Ureter (tissue), 1 donor: ENCODE measurements around the gene KCTD12. TPM values are rescaled to one million over a fixed set of nuclear protein-coding genes. Genes with fewer than 3 reads are reported as not detected.
A peak's percentile ranks its signal among the peaks of the same experiment; 100 is the strongest.
"Not testable (repeated sequence)": the region's sequence is repeated elsewhere in the genome, so short reads cannot be mapped to it uniquely, and the experiment has no call there.

Experiments used
- DNase-seq: peaks from one replicate; pipeline ENCODE4 v3.0.0-alpha.2; 2020; ENCODE audit warnings: low spot score
- total RNA-seq: library from RNA; stranded (reverse); gene quantifications from one replicate; pipeline ENCODE4 v1.2.4, GENCODE V29; 2023
- donor health status: DM: yes; HTN: yes; CAD: no.

Gene KCTD12
- 56.0 TPM for total RNA-seq

DNA sequence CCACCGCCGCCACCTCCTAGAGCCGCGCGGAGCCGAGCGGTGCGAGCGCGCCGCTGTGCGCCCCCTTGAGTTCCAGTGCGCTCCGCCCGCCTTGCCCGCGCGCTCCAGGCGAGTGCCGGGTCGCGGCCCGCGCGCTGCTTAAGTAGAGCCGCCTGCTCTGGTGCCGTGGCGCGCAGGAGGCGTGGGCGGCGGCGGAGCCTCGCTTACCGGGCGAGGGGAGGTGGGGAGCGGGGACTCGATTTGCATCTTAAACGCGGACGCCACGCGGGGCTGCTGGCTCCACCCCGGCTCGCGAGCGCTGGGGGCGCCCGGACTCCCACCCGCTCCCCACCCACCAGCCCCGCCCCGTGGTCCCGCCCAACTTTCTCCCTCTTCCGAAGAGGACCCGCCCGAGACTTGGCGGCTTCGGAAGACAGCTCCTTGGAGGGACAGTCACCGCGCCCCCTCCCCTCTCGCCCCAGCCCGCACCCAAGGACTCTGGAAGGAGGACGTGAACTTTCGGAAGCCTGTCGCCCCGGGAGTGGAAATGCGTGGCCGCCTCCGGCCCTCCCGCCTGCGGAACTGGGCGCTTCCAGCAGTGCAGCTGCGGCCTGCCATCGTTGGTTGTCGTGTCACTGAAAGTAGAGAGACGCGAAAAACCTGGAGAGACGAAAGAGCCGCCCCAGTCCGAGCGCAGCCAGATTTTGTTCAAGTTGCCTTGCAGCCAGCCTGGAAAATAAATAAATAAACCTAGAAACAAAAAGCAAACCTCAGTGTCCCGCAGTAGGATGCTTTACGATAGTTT is at the start of gene KCTD12:
KCTD12 (minus strand) TSS at position 114 of the 784 bp plus-strand sequence. CDS start 257 bp downstream, outside the sequence.
- peak; percentile 89 for DNase-seq

DNA sequence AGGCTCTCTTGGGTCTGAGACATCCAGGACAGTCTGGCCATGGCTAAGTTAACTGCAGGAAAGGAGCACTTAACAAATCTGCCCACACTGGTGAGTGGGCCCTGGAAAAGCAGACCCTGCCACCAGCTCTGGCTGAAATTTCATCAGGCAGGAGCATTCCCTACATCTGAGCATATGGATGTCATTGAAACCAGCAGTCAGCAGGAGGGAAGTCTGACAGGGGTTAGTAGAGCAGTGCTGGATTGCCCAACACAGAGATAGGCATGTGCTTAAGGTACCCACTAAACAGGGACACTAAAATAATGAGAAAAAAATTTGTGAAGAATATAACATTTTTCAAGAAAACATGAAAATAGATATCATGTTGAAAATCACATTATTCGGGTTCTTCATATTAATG is 48.5 kb upstream of the KCTD12 start:
- DNase-seq, result no peak

- no peak for DNase-seq
Measured at GRCh38 chr13:76932076-76932475, 45.9 kb upstream of the KCTD12 start.

- DNase-seq, result no peak
Measured at GRCh38 chr13:76929851-76930374, 43.7 kb upstream of the KCTD12 start.

GRCh38 chr13:76929320-76929719 is 43.1 kb upstream of the KCTD12 start:
- no peak for DNase-seq

- DNase-seq, result no peak
Measured at GRCh38 chr13:76928456-76928855, 42.3 kb upstream of the KCTD12 start.

DNA sequence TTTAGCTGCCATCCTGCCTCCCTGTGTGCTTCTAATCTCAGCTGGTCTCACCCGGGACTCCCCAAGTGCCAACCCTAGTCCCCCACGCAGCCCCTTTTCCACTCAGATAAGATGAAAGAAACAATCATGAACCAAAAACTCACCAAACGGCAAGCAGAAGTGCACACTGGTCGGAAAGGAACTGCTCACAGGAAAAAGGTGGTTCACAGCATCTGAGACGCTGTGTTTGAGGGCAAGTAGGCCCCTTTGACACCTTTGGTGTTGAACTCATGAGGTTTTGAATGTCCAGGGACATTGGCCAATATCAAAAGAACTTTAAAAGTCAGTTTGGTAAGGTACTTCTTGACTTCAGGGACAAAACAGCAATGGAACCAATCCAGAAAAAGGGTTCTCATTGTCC is 41.8 kb upstream of the KCTD12 start:
- DNase-seq, result no peak

DNA sequence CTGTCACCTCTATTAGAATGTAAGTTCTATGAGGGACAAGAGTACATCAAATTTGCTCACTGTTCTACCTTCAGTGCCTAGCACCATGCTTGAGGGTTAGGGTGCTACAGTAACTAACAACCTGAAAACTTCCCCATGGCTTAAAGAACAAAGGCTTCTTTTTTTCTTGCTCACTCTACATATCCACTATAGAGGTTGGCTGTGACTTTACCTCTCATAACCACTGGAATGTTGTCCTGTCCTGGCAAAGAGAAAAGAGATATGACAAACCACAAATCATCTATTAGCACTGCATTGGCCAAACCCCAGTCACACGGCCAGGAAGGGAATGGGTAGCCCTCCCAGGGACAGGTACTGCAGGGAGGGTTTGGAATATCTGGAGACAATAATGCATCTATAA is 38.9 kb upstream of the KCTD12 start:
- no peak for DNase-seq

- DNase-seq, result no peak
Measured at GRCh38 chr13:76921516-76921915, 35.3 kb upstream of the KCTD12 start.

DNA sequence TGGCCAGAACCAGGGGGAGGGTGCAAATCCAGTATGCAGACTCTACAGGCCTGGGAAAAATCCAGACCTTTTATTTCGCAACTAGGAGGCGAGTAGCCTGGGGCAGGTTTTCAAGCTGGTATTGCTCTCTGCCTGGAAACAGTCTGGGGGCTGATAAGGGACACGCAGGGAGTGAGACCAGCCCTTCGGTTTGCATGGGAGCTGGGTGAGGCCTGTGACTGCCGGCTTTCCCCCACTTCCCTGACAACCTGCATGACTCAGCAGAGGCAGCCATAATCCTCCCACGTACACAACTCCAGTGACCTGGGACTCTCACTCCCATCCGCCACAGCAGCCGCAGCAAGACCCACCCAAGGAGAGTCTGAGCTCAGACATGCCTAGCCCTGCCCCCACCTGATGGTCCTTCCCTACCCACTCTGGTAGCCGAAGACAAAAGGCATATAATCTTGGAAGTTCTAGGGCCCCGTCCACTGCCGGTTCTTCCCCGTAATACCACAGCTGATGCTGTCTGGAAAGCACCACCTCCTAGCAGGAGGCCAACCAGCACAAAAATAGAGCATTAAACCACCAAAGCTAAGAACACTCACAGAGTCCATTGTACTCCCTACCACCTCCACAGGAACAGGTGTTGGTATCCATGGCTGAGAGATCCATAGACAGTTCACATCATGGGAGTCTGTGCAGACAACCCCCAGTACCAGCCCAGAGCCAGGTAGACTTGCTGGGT is 31.7 kb upstream of the KCTD12 start:
- DNase-seq, result peak; percentile 54

DNA sequence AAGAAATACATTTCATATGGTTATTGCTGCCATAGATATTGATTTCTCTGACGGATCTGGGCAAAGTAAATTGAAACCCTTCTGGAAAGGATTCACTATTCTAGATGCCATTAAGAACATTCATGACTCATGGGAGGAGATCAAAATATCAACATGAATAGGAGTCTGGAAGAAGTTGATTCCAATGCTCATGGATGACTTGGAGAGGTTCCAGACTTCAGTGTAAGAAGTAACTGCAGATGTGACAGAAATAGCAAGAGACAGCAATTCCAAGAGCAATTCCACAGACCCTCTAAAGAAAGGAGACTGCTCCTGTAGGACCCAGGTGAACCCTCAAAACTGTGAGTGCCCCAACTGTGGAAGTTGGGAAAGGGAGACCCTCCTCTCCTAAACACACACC is 30.9 kb upstream of the KCTD12 start:
- DNase-seq, result no peak

DNA sequence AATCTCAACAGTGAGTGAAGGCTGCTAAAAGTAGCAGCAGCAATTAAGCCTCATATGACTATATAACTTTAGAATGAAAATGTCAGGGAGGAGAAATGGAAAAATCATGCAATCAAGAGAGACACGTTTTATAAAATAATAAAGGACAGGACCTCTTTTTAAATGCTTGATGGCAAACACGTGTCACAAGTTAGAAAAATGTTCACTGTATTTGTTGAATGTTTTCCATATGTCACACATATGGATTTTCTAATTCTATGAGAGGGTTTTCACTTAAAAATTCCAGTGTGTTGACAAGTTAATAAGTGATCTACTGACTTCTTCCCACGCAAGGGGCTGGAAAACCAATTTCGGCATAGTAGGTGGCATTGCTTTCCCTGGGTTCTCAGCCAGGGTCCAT is 27.7 kb upstream of the KCTD12 start:
- no peak for DNase-seq

- DNase-seq, result no peak
Measured at GRCh38 chr13:76912476-76912875, 26.3 kb upstream of the KCTD12 start.

DNA sequence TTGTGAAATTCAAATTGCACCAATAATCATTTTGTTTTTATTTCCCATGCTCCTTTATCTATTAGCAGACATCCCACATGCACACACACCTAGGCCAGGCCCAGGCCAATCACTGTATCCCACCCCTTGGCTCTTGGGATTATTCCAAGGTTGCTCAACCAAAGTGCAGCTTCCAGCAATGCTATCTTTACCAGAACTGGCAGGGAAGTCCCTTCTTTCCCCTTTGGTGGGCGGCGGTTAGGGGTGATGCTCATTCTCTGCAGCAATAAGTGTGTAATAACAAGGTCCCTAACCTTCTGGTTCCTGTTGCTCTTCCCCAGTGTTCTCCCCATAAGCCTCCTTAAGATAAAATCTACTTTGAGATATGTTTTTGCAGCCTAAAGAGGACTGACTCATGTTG is 18.3 kb upstream of the KCTD12 start:
- DNase-seq, result no peak

DNA sequence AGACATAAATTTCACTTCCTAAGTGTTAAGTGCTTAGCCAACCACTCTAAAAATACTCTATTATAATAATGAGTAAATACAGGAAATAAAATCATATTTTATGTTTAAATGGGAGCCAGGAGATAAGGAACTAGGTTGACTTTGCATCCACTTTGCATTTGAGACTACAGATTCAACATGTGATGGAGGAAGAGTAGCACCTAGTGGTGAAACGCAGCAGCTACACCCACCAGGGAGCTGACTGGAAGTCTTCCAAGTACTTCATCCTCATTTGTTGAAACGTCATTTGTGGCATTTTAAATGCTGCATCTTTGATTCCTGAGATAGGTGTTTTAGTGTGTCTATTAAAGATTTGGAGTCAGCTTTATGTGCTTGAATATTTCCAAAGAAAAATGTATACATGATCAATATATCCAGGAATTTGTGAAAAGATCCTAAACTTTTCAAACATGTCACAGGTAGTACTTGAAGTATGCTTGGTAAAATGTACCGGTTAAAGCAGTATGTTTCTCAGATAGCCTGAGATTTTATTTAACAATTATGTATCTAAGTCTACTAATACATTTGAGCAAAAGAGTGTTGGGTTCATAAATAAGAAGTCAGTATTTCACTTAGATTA is 17.4 kb upstream of the KCTD12 start:
- peak; percentile 76 for DNase-seq

GRCh38 chr13:76899066-76899465 is 12.9 kb upstream of the KCTD12 start:
- DNase-seq, result not testable (repeated sequence)

GRCh38 chr13:76897171-76897570 is 11.0 kb upstream of the KCTD12 start:
- not testable (repeated sequence) for DNase-seq

GRCh38 chr13:76894401-76895110 is 8.4 kb upstream of the KCTD12 start:
- DNase-seq, result no peak

DNA sequence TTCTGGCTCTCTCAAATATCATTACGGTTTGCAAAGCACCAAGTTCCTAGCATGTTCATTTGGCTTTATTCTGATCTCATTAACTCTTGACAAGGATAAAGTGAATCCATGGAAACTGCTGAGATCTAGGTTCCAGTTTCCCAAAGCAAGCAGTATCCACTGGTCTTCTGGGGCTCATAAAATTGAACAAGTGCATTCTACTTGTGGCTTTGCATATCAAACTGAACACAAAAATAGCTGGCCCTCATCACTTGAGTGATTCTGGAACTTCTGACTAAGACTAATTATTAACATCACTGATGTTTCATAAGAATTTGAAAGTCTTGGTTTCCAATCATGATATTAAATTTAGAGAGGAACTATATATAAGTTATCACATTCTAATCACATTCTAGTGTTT is 6.3 kb upstream of the KCTD12 start:
- no peak for DNase-seq

DNA sequence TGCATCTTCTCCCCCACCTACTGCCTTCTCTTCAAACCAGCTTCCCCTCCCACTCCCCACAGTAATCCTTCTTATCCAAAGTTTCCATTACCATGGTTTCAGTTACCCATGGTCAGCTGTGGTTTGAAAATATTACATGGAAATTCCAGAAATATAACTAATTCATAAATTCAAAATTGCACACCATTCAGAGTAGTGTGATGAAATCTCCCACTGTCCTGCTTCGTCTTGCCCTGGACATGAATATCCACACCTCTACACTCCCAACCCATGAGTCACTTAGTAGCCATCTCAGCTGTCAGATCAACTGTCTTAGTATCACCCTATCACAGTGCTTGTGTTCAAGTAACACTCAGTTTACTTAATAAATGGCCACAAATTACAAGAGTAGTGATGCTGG is 3.8 kb upstream of the KCTD12 start:
- no peak for DNase-seq

DNA sequence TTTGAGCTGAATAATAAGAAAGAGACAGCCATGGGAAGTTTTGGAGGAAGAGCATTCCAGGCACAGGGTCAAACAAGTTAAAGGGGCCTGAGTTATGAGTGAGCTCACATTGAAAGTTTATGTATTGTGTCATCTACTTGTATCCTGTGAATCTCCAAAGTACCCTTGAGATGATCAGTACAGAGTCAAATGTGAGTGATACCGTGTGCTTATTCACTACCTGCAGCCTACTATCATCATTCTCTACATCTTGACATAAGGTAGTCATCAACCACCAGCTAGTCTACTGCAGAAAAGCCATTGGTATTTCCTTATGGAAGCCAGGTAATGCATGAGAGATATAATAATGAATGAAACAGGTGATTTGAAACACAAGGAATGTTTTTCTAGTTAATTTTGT is 3.0 kb upstream of the KCTD12 start:
- DNase-seq, result no peak

DNA sequence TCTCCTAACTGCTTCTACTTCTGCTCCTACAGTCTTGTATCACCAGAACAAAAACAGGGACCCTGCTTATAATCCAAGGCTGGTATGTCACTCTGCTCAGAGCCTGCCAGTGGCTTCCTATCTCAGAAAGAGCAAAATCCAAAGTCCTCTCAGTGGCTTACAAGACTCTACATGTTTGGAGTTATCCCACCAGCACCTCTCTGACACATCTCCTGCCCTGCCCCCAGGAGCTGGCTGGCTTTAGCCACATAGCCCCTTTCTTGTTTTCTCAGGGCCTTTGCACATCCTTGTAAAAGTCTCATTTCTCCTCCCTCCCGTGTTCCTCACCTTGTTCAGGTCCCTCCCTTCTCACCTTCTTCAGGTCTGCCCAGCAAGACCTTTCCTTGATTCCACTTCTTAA is 2.2 kb upstream of the KCTD12 start:
- DNase-seq, result no peak
